ENCODE data around the gene TRMT5. TPM values are rescaled to one million over a fixed set of nuclear protein-coding genes. Genes with fewer than 3 reads are reported as not detected.

The TRMT5 gene
- total and polyA plus RNA-seq, 7 donors: 1.2 to 16.9 (median 7.2) TPM

DNA sequence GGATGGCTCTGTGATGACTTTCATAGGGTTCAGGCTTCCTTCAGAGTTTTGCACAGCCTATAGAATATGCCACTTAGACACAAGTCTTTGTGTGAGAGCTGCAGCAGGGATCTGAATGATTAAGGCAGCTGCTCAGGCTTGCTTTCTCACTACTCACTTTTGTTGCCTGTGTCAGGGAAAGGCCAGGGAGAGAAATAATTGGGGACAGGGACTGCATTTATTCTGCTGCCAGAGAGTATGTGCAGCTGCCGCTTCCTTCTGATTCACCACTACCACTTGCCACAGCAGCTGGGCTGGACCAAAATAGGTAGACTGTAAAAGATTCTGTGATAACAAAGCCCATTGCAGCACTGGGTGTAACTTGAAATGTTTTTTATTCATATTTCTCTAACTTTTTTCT lies 49.7 kb downstream of the TRMT5 start:
- 80 to 94% methylated on average over 1 of the region's 1 CpG for WGBS, 2 donors
- TF ChIP-seq POLR2A (IDR thresholded peaks at IDR 0.05) (no peak), EP300 (IDR thresholded peaks at IDR 0.05) (no peak)
- TF ChIP-seq, protein P1, sequence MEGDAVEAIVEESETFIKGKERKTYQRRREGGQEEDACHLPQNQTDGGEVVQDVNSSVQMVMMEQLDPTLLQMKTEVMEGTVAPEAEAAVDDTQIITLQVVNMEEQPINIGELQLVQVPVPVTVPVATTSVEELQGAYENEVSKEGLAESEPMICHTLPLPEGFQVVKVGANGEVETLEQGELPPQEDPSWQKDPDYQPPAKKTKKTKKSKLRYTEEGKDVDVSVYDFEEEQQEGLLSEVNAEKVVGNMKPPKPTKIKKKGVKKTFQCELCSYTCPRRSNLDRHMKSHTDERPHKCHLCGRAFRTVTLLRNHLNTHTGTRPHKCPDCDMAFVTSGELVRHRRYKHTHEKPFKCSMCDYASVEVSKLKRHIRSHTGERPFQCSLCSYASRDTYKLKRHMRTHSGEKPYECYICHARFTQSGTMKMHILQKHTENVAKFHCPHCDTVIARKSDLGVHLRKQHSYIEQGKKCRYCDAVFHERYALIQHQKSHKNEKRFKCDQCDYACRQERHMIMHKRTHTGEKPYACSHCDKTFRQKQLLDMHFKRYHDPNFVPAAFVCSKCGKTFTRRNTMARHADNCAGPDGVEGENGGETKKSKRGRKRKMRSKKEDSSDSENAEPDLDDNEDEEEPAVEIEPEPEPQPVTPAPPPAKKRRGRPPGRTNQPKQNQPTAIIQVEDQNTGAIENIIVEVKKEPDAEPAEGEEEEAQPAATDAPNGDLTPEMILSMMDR (IDR thresholded peaks at IDR 0.05): no peak
- DNase-seq: no peak
- intact Hi-C loops (cut with DNase I): no loop called here
- Histone ChIP-seq H3K4me3 (no peak overlapping the region), H3K36me3 (no peaks in the 10 kb centered on the region), H3K4me1 (no peaks in the 10 kb centered on the region), H3K27ac (no peak overlapping the region), H3K27me3 (no peaks in the 10 kb centered on the region), H3K9me3 (no peaks in the 10 kb centered on the region)

DNA sequence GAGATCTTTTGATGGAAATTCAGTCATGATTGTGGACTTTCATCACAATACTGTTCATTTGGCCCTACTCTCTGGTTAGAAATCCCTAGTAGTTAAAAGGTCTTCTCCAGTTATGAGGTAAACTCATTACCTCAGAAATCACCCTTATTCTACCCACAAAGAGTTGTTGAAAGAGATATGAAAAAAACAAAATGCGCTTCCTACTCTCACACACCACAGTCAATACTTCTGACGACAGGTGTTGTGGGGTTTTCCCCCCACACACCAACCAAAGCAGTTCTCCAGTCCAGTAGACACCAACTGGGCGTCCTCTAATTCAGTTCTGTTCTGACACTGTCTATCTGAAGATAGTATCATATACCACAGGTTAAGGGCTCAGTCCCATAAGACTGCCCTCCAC lies 54.9 kb downstream of the TRMT5 start:
- no peak for TF ChIP-seq POLR2A (IDR thresholded peaks at IDR 0.05)
- TF ChIP-seq, protein P1 (IDR thresholded peaks at IDR 0.05): no peak
- no peak for TF ChIP-seq POLR2AphosphoS5 (IDR thresholded peaks at IDR 0.05)
- TF ChIP-seq EP300 (IDR thresholded peaks at IDR 0.05): no peak
- intact Hi-C loops (cut with DNase I): no loop called here
- peaks cover 0 to 3% (median 0%) of the 10 kb centered on the region in 4 donors for H3K9me3 ChIP-seq
- no peak overlapping the region for H3K27ac ChIP-seq
- 83 to 92% methylated on average over 3 of the region's 3 CpGs for WGBS, 2 donors
- no peak for DNase-seq
- no peaks in the 10 kb centered on the region for H3K4me1 ChIP-seq
- no peaks in the 10 kb centered on the region for H3K36me3 ChIP-seq
- H3K4me3 ChIP-seq: no peak overlapping the region
- no peaks in the 10 kb centered on the region for H3K27me3 ChIP-seq

DNA sequence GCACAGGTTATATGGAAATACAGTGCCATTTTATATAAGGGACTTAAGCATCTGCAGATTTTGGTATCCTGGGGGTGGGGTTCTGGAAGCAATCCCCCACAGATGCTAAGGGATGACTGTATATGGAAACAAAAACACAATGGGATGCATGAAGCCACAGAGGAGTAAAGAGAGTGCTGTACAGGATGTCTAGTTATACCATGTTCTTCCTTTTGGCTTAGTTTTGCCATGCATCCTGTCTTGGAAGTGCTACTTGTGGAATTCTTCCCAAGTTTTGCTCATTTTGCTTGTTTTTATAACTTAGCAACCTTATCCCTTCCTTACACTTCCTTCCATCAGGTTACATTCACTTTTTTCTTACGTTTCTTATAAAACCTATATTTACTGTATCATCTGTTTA lies 55.6 kb downstream of the TRMT5 start:
- Histone ChIP-seq H3K27ac (no peak overlapping the region), H3K4me3 (no peak overlapping the region), H3K9me3 (peaks cover 0 to 3% (median 0%) of the 10 kb centered on the region in 4 donors), H3K36me3 (no peaks in the 10 kb centered on the region), H3K4me1 (no peaks in the 10 kb centered on the region), H3K27me3 (no peaks in the 10 kb centered on the region)
- WGBS, 2 donors: 89 to 97% methylated on average over 1 of the region's 1 CpG
- TF ChIP-seq POLR2A (IDR thresholded peaks at IDR 0.05) (no peak), POLR2AphosphoS5 (IDR thresholded peaks at IDR 0.05) (no peak), EP300 (IDR thresholded peaks at IDR 0.05) (no peak)
- TF ChIP-seq, protein P1 (IDR thresholded peaks at IDR 0.05): no peak
- intact Hi-C loops (cut with DNase I): no loop called here
- DNase-seq: no peak

- intact Hi-C loops (cut with DNase I): no loop called here
- Histone ChIP-seq H3K36me3 (no peaks in the 10 kb centered on the region), H3K4me3 (no peak overlapping the region), H3K27ac (no peak overlapping the region), H3K27me3 (no peaks in the 10 kb centered on the region), H3K9me3 (peaks cover 0 to 3% (median 0%) of the 10 kb centered on the region in 4 donors), H3K4me1 (no peaks in the 10 kb centered on the region)
- WGBS, 2 donors: 97% methylated on average over 2 of the region's 2 CpGs
- no peak for DNase-seq
- TF ChIP-seq, protein P1 (IDR thresholded peaks at IDR 0.05): no peak
- TF ChIP-seq POLR2A (IDR thresholded peaks at IDR 0.05) (no peak), POLR2AphosphoS5 (IDR thresholded peaks at IDR 0.05) (no peak)
Observed at GRCh38 chr14:60922050-60922449, 58.8 kb downstream of the TRMT5 start.

Small RNA genes lying within 50 kb of the gene (small RNA-seq; reads per million reads assigned to genes)
- 0 reads per million in 3 donors for gene RNU6-398P

Other genes starting within 250 kb of the TRMT5 start
- gene MNAT1, start 246.3 kb downstream of the TRMT5 start, total RNA-seq: 10 to 100 TPM; 22.4 to 65.0 (median 39.0) TPM
- 10 to 100 TPM in 2 of 3 donors, 1 to 10 TPM in 1; 9.5 to 12.6 (median 11.6) TPM for gene MNAT1, start 246.3 kb downstream of the TRMT5 start, polyA plus RNA-seq
- gene SLC38A6, start 166 bp upstream of the TRMT5 start, total RNA-seq: 10 to 100 TPM; 11.8 to 27.3 (median 23.0) TPM
- gene SLC38A6, start 166 bp upstream of the TRMT5 start, polyA plus RNA-seq: 1 to 10 TPM; 3.0 to 5.6 (median 4.2) TPM